A549 (cell line): Measurements from ENCODE around the gene BPIFB2. TPM values are rescaled to one million over a fixed set of nuclear protein-coding genes. Genes with fewer than 3 reads are reported as not detected.
"Not testable (repeated sequence)": the region's sequence is repeated elsewhere in the genome, so short reads cannot be mapped to it uniquely, and the experiment has no call there.

Source experiments
- ATAC-seq, 2 experiments: fragments of 200-7000 bp in 1 of 2; fragments of >200 bp in 1 of 2; cut with Nextera tagmentation in 1 of 2; cut with Tn5 transposase in 1 of 2; 3 replicates each; pipeline versions ENCODE4 v1.8.0 to v1.9.1; 2018 to 2020; ENCODE audit warnings: mild to moderate bottlenecking in 1 of 2, moderate library complexity in 1 of 2
- CTCF ChIA-PET: fragments of 300-600 bp; sonication (Branson Sonifier 250); formaldehyde crosslinking; extraction: SDS; loops from one replicate; lab custom pipeline; 2021; ENCODE audit warnings: antibody characterized with exemption, inconsistent platforms; lab: Yijun Ruan, JAX
- POLR2A ChIA-PET: fragments of 350-600 bp; formaldehyde crosslinking; extraction: SDS; loops from one replicate; lab custom pipeline; 2021; ENCODE audit warnings: antibody characterized with exemption, inconsistent platforms; lab: Yijun Ruan, JAX
- DNase-seq, 2 experiments: peaks; one replicate each; pipeline versions ENCODE4 v3.0.0 to v3.0.0-alpha.2; 2011 to 2016; ENCODE audit warnings: low read depth in 1 of 2, low spot score in 1 of 2
- FAIRE-seq: peaks from 2 replicates; lab custom pipeline; 2011; peaks lifted over from hg19 to GRCh38; lab: Jason Lieb, UNC
- H3K27ac ChIP-seq, 2 experiments: fragments of >200 bp; sonication (Bioruptor Twin); formaldehyde crosslinking; 3 replicates each; pipeline ENCODE4 v1.5.1; 2016 to 2017
- H3K4me1 ChIP-seq: fragments of >200 bp; sonication (Bioruptor Twin); formaldehyde crosslinking; 3 replicates; pipeline ENCODE4 v1.6.1; 2016
- H3K4me2 ChIP-seq: fragments of >200 bp; sonication (Bioruptor Twin); formaldehyde crosslinking; 3 replicates; pipeline ENCODE4 v1.6.1; 2016
- H3K4me3 ChIP-seq: fragments of >200 bp; sonication (Bioruptor Twin); formaldehyde crosslinking; 3 replicates; pipeline ENCODE4 v1.5.1; 2016
- H3K9me3 ChIP-seq: fragments of >200 bp; sonication (Bioruptor Twin); formaldehyde crosslinking; 3 replicates; pipeline ENCODE4 v1.6.1; 2016
- ATOH8 ChIP-seq: fragments of 250-450 bp; sonication (Bioruptor Pico); IDR thresholded peaks from 2 replicates; pipeline ENCODE4 v1.5.0; 2020; ENCODE audit warnings: low read depth, mild to moderate bottlenecking, moderate library complexity
- BHLHE40 ChIP-seq: IDR thresholded peaks from 2 replicates; pipeline ENCODE4 v1.6.1; 2012; ENCODE audit warnings: low read depth, low read length, inconsistent platforms
- CBX2 ChIP-seq: fragments of 200-600 bp; sonication (generic); IDR thresholded peaks from 2 replicates; pipeline ENCODE4 v1.6.1; 2016; ENCODE audit warnings: low read depth, mild to moderate bottlenecking, borderline replicate concordance
- CEBPB ChIP-seq, 2 experiments: fragments of >200 bp in 1 of 2; sonication (Bioruptor Twin) in 1 of 2; formaldehyde crosslinking in 1 of 2; IDR thresholded peaks; 2 replicates each; pipeline ENCODE4 v1.6.1; 2012 to 2016
- CHD2 ChIP-seq: fragments of 150-350 bp; IDR thresholded peaks from 2 replicates; pipeline ENCODE4 v1.6.1; 2014; ENCODE audit warnings: low read length; ENCODE audit not compliant: partially characterized antibody
- FOSB ChIP-seq: fragments of 250-450 bp; sonication (Bioruptor Pico); IDR thresholded peaks from 2 replicates; pipeline ENCODE4 v1.5.0; 2020; ENCODE audit warnings: mild to moderate bottlenecking, moderate library complexity
- FOSL2 ChIP-seq, 2 experiments: fragments of 450-650 bp in 1 of 2; fragments of >200 bp in 1 of 2; sonication (Bioruptor Twin) in 1 of 2; formaldehyde crosslinking; IDR thresholded peaks; 2 replicates each; pipeline versions ENCODE4 v1.5.0 to v1.6.1; 2016 to 2020; ENCODE audit warnings: mild to moderate bottlenecking in 1 of 2, moderate library complexity in 1 of 2
- FOXS1 ChIP-seq: fragments of 250-450 bp; sonication (Bioruptor Pico); IDR thresholded peaks from 2 replicates; pipeline ENCODE4 v1.5.0; 2020; ENCODE audit warnings: mild to moderate bottlenecking, moderate library complexity
- GATA3 ChIP-seq: IDR thresholded peaks from 2 replicates; pipeline ENCODE4 v1.6.1; 2012; ENCODE audit warnings: borderline replicate concordance
- HES2 ChIP-seq: fragments of >200 bp; sonication (Bioruptor Twin); formaldehyde crosslinking; IDR thresholded peaks from 2 replicates; pipeline ENCODE4 v1.6.1; 2016
- HOXA7 ChIP-seq: fragments of 250-450 bp; sonication (Bioruptor Pico); IDR thresholded peaks from 2 replicates; pipeline ENCODE4 v1.5.0; 2020; ENCODE audit warnings: mild to moderate bottlenecking, moderate library complexity
- JUNB ChIP-seq: fragments of >200 bp; sonication (Bioruptor Twin); formaldehyde crosslinking; IDR thresholded peaks from 2 replicates; pipeline ENCODE4 v1.6.1; 2016
- MAX ChIP-seq: IDR thresholded peaks from 2 replicates; pipeline ENCODE4 v1.6.1; 2012
- PBX3 ChIP-seq: IDR thresholded peaks from 2 replicates; pipeline ENCODE4 v1.6.1; 2012
- POLR2AphosphoS2 ChIP-seq: conservative IDR thresholded peaks from 2 replicates; pipeline ENCODE4 v1.6.1; 2012; ENCODE audit warnings: low read length, improper control_type of control experiment, inconsistent platforms
- RAD21 ChIP-seq, 2 experiments: fragments of >200 bp in 1 of 2; sonication (Bioruptor Twin) in 1 of 2; formaldehyde crosslinking in 1 of 2; IDR thresholded peaks in 1 of 2; conservative IDR thresholded peaks in 1 of 2; 2 replicates in 1 of 2; 3 replicates in 1 of 2; pipeline ENCODE4 v1.6.1; 2012 to 2018; ENCODE audit warnings: inconsistent platforms in 1 of 2
- RCOR1 ChIP-seq: fragments of 150-350 bp; IDR thresholded peaks from 2 replicates; pipeline ENCODE4 v1.6.1; 2014; ENCODE audit warnings: antibody characterized with exemption, low read length, low read depth
- SREBF2 ChIP-seq: fragments of 450-650 bp; IDR thresholded peaks from 2 replicates; pipeline ENCODE4 v1.6.1; 2014; ENCODE audit warnings: mild to moderate bottlenecking, moderate library complexity
- TFCP2L1 ChIP-seq: fragments of 250-450 bp; sonication (Bioruptor Pico); IDR thresholded peaks from 2 replicates; pipeline ENCODE4 v1.5.0; 2021; ENCODE audit warnings: mild to moderate bottlenecking
- ZC3H11A ChIP-seq: fragments of 450-650 bp; IDR thresholded peaks from 2 replicates; pipeline ENCODE4 v1.6.1; 2014; ENCODE audit warnings: antibody characterized with exemption, mild to moderate bottlenecking
- WGBS: methylation state at CpG from one replicate; pipeline ENCODE4 v1.1.6; 2017; ENCODE audit errors: missing lambda C conversion rate; 5-methylcytosine and 5-hydroxymethylcytosine counted together
- polyA plus RNA-seq, 4 experiments: library from polyadenylated mRNA; depleted of rRNA in 3 of 4; stranded (reverse); fragments of >200 nt; fragmentation: RNase III in 1 of 4; extraction: RNeasy Plus Mini Kit Qiagen cat#74134 plus additional on column Dnase treatment in 1 of 4; gene quantifications; 2 replicates in 3 of 4; 3 replicates in 1 of 4; pipeline ENCODE4 v1.2.3, GENCODE V29; 2011 to 2017
- TF ChIP-seq, protein P1 (sequence below): fragments of 200-600 bp; sonication (generic); IDR thresholded peaks from 2 replicates; pipeline ENCODE4 v1.6.1; 2016; ENCODE audit warnings: antibody characterized with exemption, mild to moderate bottlenecking, moderate library complexity

The BPIFB2 gene
- polyA plus RNA-seq, 2 of the 4 experiments (the other 2 are of a cell fraction), result not detected

DNA sequence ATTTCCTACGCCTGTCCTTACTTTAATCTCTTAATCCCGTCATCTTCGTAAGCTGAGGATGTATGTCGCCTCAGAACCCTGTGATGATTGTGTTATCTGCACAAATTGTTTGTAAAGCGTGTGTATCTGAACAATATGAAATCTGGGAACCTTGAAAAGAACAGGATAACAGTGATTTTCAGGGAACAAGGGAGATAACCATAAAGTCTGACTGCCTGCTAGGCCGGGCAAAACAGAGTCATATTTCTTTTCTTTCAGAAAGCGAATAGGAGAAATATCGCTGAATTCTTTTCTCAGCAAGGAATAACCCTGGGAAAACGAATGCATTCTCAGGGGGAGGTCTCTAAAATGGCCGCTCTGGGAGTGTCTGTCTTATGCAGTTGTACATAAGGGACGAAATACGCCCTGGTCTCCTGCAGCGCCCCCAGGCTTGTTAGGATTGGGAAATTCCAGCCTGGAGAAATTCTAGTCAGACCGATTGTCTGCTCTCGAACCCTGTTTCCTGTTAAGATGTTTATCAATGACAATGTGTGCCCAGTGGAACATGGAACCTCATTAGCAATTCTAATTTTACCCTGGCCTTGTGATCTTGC is 37.7 kb downstream of the BPIFB2 start:
- H3K4me1 ChIP-seq, H3K4me2 ChIP-seq, DNase-seq, H3K9me3 ChIP-seq, H3K27ac ChIP-seq, H3K4me3 ChIP-seq, CTCF ChIA-PET, ATAC-seq, FAIRE-seq, POLR2A ChIA-PET: not testable (repeated sequence)
- WGBS, result 49% methylated on average over 15 of the region's 15 CpGs

DNA sequence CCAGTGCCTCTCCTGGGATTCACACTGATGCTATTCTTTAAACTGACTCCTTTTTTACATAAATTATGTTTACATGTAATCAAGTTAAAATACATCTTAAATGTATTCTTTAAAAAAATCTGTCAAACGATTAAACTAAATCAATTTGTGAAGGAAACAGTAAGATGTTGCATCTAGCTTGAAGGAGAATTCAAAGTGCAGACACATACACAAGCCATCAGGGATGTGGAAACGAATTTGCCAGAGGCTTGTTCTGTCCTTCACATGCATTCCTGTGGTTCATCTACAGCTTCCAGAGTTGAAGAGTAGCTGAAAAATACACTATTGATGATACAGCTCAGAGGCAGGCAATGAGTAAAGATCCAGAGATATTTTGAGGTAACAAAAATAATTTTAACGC is 38.9 kb downstream of the BPIFB2 start:
- Histone ChIP-seq H3K9me3 (no peaks in the 10 kb centered on the region), H3K4me1 (no peaks in the 10 kb centered on the region), H3K27ac (no peak overlapping the region), H3K4me3 (no peak overlapping the region), H3K4me2 (no peak overlapping the region)
- ATAC-seq, result no peak
- WGBS, result 25% methylated on average over 3 of the region's 3 CpGs
- no peak for FAIRE-seq
- POLR2A ChIA-PET, result no interaction called here
- no peak for DNase-seq
- no peak for TF ChIP-seq CHD2
- no peak for TF ChIP-seq JUNB
- TF ChIP-seq HES2, result no peak
- no peak for TF ChIP-seq BHLHE40
- no peak for TF ChIP-seq PBX3
- TF ChIP-seq ATOH8 (CRISPR knock-in tag), result no peak
- no peak for TF ChIP-seq CEBPB (IDR thresholded peaks at IDR 0.05)
- no peak for TF ChIP-seq MAX
- TF ChIP-seq FOSL2 (IDR thresholded peaks at IDR 0.05), result no peak
- no peak for TF ChIP-seq FOSL2 (CRISPR knock-in tag; IDR thresholded peaks at IDR 0.05)
- no peak for TF ChIP-seq SREBF2
- no peak for TF ChIP-seq HOXA7 (CRISPR knock-in tag)
- TF ChIP-seq ZC3H11A, result no peak
- TF ChIP-seq RAD21 (conservative IDR thresholded peaks at IDR 0.05 in 1 of 2, IDR thresholded peaks at IDR 0.05 in 1 of 2), result no peak
- TF ChIP-seq TFCP2L1 (CRISPR knock-in tag), result no peak
- no peak for TF ChIP-seq RCOR1
- TF ChIP-seq CBX2, result no peak
- no peak for TF ChIP-seq GATA3
- no peak for TF ChIP-seq FOSB
- CTCF ChIA-PET, result no interaction called here

DNA sequence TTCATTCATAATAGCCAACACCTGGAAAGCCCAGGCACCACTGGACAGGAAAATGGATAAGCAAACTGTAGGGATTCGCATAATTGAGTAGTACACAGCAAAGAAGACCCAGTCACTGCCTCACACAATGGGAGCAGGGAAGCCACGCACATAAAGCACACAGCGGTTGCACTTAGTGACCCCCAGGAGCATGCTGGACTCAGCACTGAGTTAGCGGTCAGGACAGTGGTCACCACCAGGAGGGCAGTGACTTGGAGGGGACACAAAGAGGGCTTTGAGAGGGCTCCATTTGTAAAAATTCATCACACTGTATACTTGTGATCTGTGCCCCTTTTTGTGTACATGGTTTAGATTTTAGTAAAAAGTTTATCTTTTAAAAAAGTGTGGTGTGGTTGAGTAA is 43.8 kb downstream of the BPIFB2 start:
- no peak overlapping the region for H3K4me2 ChIP-seq
- no peak overlapping the region for H3K27ac ChIP-seq
- 75% methylated on average over 4 of the region's 4 CpGs for WGBS
- no peak for TF ChIP-seq POLR2AphosphoS2
- TF ChIP-seq FOXS1 (CRISPR knock-in tag), result no peak
- no peak for TF ChIP-seq RCOR1
- TF ChIP-seq, protein P1, sequence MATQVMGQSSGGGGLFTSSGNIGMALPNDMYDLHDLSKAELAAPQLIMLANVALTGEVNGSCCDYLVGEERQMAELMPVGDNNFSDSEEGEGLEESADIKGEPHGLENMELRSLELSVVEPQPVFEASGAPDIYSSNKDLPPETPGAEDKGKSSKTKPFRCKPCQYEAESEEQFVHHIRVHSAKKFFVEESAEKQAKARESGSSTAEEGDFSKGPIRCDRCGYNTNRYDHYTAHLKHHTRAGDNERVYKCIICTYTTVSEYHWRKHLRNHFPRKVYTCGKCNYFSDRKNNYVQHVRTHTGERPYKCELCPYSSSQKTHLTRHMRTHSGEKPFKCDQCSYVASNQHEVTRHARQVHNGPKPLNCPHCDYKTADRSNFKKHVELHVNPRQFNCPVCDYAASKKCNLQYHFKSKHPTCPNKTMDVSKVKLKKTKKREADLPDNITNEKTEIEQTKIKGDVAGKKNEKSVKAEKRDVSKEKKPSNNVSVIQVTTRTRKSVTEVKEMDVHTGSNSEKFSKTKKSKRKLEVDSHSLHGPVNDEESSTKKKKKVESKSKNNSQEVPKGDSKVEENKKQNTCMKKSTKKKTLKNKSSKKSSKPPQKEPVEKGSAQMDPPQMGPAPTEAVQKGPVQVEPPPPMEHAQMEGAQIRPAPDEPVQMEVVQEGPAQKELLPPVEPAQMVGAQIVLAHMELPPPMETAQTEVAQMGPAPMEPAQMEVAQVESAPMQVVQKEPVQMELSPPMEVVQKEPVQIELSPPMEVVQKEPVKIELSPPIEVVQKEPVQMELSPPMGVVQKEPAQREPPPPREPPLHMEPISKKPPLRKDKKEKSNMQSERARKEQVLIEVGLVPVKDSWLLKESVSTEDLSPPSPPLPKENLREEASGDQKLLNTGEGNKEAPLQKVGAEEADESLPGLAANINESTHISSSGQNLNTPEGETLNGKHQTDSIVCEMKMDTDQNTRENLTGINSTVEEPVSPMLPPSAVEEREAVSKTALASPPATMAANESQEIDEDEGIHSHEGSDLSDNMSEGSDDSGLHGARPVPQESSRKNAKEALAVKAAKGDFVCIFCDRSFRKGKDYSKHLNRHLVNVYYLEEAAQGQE, result no peak
- TF ChIP-seq, all 56 proteins: peak for 0
- Histone ChIP-seq H3K9me3 (no peaks in the 10 kb centered on the region), H3K4me1 (no peaks in the 10 kb centered on the region), H3K4me3 (no peak overlapping the region)
- ATAC-seq (no peak), DNase-seq (no peak), FAIRE-seq (no peak)
- ChIA-PET CTCF (interaction anchor here (0.9 to 1.6 kb wide), 3 partner anchors 9 to 45 kb away, joined by 3 read pairs; no protein-coding TSS in a partner anchor), POLR2A (no interaction called here)
